ENCODE results near the gene NFIL3. TPM values are rescaled to one million over a fixed set of nuclear protein-coding genes. Genes with fewer than 3 reads are reported as not detected.
A peak's percentile ranks its signal among the peaks of the same experiment; 100 is the strongest.

Gene NFIL3
- total RNA-seq, 1 donor from 2014 or later, result 26.3 TPM

GRCh38 chr9:91415290-91415689, 8.3 kb downstream of the NFIL3 start:
- no peaks in the 10 kb centered on the region for H3K9me3 Mint-ChIP-seq
- peaks cover 5% of the 10 kb centered on the region for H3K36me3 Mint-ChIP-seq
- peaks cover 8% of the 10 kb centered on the region for H3K27me3 Mint-ChIP-seq (ENCODE audit: low read depth)
- H3K4me1 Mint-ChIP-seq, result peaks cover 45% of the 10 kb centered on the region
- TF ChIP-seq CTCF (IDR thresholded peaks at IDR 0.05; ENCODE audit: unreplicated experiment), result no peak
- no peak overlapping the region for H3K27ac Mint-ChIP-seq
- DNase-seq (ENCODE audit: low spot score in 2 of 2, unreplicated experiment in 2 of 2), result no peak
- no peak overlapping the region for H3K4me3 Mint-ChIP-seq

- Mint-ChIP-seq H3K27me3 (ENCODE audit: low read depth) (peaks cover 7% of the 10 kb centered on the region), H3K27ac (no peak overlapping the region), H3K36me3 (peaks cover 16% of the 10 kb centered on the region), H3K4me3 (no peak overlapping the region), H3K9me3 (no peaks in the 10 kb centered on the region), H3K4me1 (peaks cover 23% of the 10 kb centered on the region)
- no peak for DNase-seq (ENCODE audit: low spot score in 2 of 2, unreplicated experiment in 2 of 2)
- TF ChIP-seq CTCF (IDR thresholded peaks at IDR 0.05; ENCODE audit: unreplicated experiment), result no peak
Measured at GRCh38 chr9:91412941-91413340, 10.7 kb downstream of the NFIL3 start.

- Mint-ChIP-seq H3K36me3 (peaks cover 28% of the 10 kb centered on the region), H3K27me3 (ENCODE audit: low read depth) (peaks cover 3% of the 10 kb centered on the region), H3K4me1 (peaks cover 15% of the 10 kb centered on the region), H3K27ac (peak overlapping the region; percentile 8), H3K9me3 (peaks cover 4% of the 10 kb centered on the region), H3K4me3 (no peak overlapping the region)
- no peak for DNase-seq (ENCODE audit: low spot score in 2 of 2, unreplicated experiment in 2 of 2)
- no peak for TF ChIP-seq CTCF (IDR thresholded peaks at IDR 0.05; ENCODE audit: unreplicated experiment)
Measured at GRCh38 chr9:91411096-91411771, 12.4 kb downstream of the NFIL3 start.

GRCh38 chr9:91410161-91410560, 13.5 kb downstream of the NFIL3 start:
- Mint-ChIP-seq H3K36me3 (peaks cover 30% of the 10 kb centered on the region), H3K4me3 (no peak overlapping the region), H3K9me3 (peaks cover 4% of the 10 kb centered on the region), H3K4me1 (peaks cover 15% of the 10 kb centered on the region), H3K27ac (no peak overlapping the region), H3K27me3 (ENCODE audit: low read depth) (peaks cover 3% of the 10 kb centered on the region)
- no peak for DNase-seq (ENCODE audit: low spot score in 2 of 2, unreplicated experiment in 2 of 2)
- no peak for TF ChIP-seq CTCF (IDR thresholded peaks at IDR 0.05; ENCODE audit: unreplicated experiment)

- Mint-ChIP-seq H3K27me3 (ENCODE audit: low read depth) (peaks cover under 1% of the 10 kb centered on the region), H3K9me3 (peaks cover 4% of the 10 kb centered on the region), H3K27ac (no peak overlapping the region), H3K4me3 (no peak overlapping the region), H3K36me3 (peaks cover 33% of the 10 kb centered on the region), H3K4me1 (peaks cover 15% of the 10 kb centered on the region)
- DNase-seq (ENCODE audit: low spot score in 2 of 2, unreplicated experiment in 2 of 2), result no peak
- TF ChIP-seq CTCF (IDR thresholded peaks at IDR 0.05; ENCODE audit: unreplicated experiment), result no peak
Measured at GRCh38 chr9:91408475-91408874, 15.2 kb downstream of the NFIL3 start.

Measured in mesothelial cell of epicardium (in vitro differentiated cells).